Panc1 (cell line): Measurements from ENCODE around the gene SPOCK1. TPM values are rescaled to one million over a fixed set of nuclear protein-coding genes. Genes with fewer than 3 reads are reported as not detected.
"Not testable (repeated sequence)": the region's sequence is repeated elsewhere in the genome, so short reads cannot be mapped to it uniquely, and the experiment has no call there.

Experiments used
- ATAC-seq: fragments of 200-7000 bp; cut with Tn5 transposase; 2 replicates; pipeline ENCODE4 v1.9.1; 2020; ENCODE audit warnings: mild to moderate bottlenecking, moderate library complexity
- BruUV-seq: library from RNA; stranded (reverse); fragments of 400-500 nt; replicated peaks from 2 replicates; lab custom pipeline; 2021; lab: Mats Ljungman, UMichigan
- CTCF ChIA-PET: fragments of 300-600 bp; sonication (Branson Sonifier 250); formaldehyde crosslinking; loops from one replicate; lab custom pipeline; 2022; ENCODE audit warnings: antibody characterized with exemption; lab: Charles Lee
- POLR2A ChIA-PET: fragments of 300-600 bp; sonication (Branson Sonifier 250); formaldehyde crosslinking; loops from one replicate; lab custom pipeline; 2022; ENCODE audit warnings: antibody characterized with exemption; lab: Charles Lee
- DNase-seq: peaks from one replicate; pipeline ENCODE4 v3.0.0-alpha.2; 2010; ENCODE audit warnings: low read depth, low spot score
- H3K27ac ChIP-seq: 2 replicates; pipeline ENCODE4 v1.5.1; 2011; ENCODE audit warnings: mild to moderate bottlenecking, low read length, inconsistent platforms
- H3K27me3 ChIP-seq: fragments of 200-500 bp; sonication (Bioruptor generic); 2 replicates; pipeline ENCODE4 v1.6.0; 2014; ENCODE audit warnings: low read length, inconsistent platforms; ENCODE audit not compliant: control insufficient read depth, insufficient read depth
- H3K36me3 ChIP-seq: fragments of 200-500 bp; sonication (Bioruptor generic); 2 replicates; pipeline ENCODE4 v1.5.1; 2014; ENCODE audit warnings: inconsistent platforms, mild to moderate bottlenecking, low read length, moderate library complexity; ENCODE audit not compliant: control insufficient read depth, insufficient read depth
- H3K4me1 ChIP-seq: 2 replicates; pipeline ENCODE4 v1.5.1; 2011; ENCODE audit warnings: inconsistent platforms, mild to moderate bottlenecking, low read length, moderate library complexity; ENCODE audit not compliant: control insufficient read depth, insufficient read depth
- H3K4me3 ChIP-seq, 2 experiments: 2 replicates each; pipeline ENCODE4 v1.5.1; 2011 to 2012; ENCODE audit warnings: low read depth in 2 of 2, low read length in 2 of 2, mild to moderate bottlenecking in 2 of 2, inconsistent platforms in 1 of 2, moderate library complexity in 1 of 2
- H3K9me3 ChIP-seq: fragments of 200-500 bp; sonication (Bioruptor generic); 2 replicates; pipeline ENCODE4 v1.5.1; 2014; ENCODE audit warnings: low read depth, mild to moderate bottlenecking, inconsistent platforms, low read length, moderate library complexity; ENCODE audit not compliant: control insufficient read depth, insufficient read depth
- CTCF ChIP-seq: fragments of 450-650 bp; IDR thresholded peaks from 2 replicates; pipeline ENCODE4 v1.5.1; 2017; ENCODE audit warnings: mild to moderate bottlenecking
- POLR2AphosphoS5 ChIP-seq: IDR thresholded peaks from 2 replicates; pipeline ENCODE4 v1.6.1; 2012; ENCODE audit warnings: mild to moderate bottlenecking, low read depth, low read length, moderate library complexity
- REST ChIP-seq, 2 experiments: IDR thresholded peaks; 2 replicates each; pipeline ENCODE4 v1.6.1; 2011 to 2012; ENCODE audit warnings: low read depth in 2 of 2, control low read depth in 1 of 2, low read length in 1 of 2, mild to moderate bottlenecking in 1 of 2, moderate library complexity in 1 of 2; ENCODE audit not compliant: insufficient read depth in 1 of 2
- SIN3A ChIP-seq: IDR thresholded peaks from 2 replicates; pipeline ENCODE4 v1.6.1; 2012; ENCODE audit warnings: low read depth, mild to moderate bottlenecking, low read length, moderate library complexity, borderline replicate concordance; ENCODE audit not compliant: insufficient read depth
- TCF7L2 ChIP-seq: IDR thresholded peaks from 2 replicates; pipeline ENCODE4 v1.6.1; 2011; ENCODE audit warnings: mild to moderate bottlenecking, low read depth, low read length, inconsistent platforms
- in situ Hi-C: cut with HindIII; loops from 2 replicates; pipeline ENCODE4 v1.10.0; 2016; ENCODE audit warnings: low sequenced_read_pairs, low pct_unique_long_range_greater_than_20kb
- intact Hi-C: fragments of 100-400 bp; cut with micrococcal nuclease; formaldehyde crosslinking; loops from one replicate; pipeline ENCODE4 v1.10.0; 2022; ENCODE audit not compliant: unreplicated experiment
- total RNA-seq: library from RNA; stranded (reverse); gene quantifications from one replicate; pipeline ENCODE4 v1.2.1, GENCODE V29; 2021; ENCODE audit not compliant: unreplicated experiment

Gene SPOCK1
- total RNA-seq, 1 experiment from 2014 or later, result 15.6 TPM

GRCh38 chr5:137501226-137501625, 2.1 kb upstream of the SPOCK1 start:
- no peaks in the 10 kb centered on the region; the same call in 1 of the 2 replicates for H3K27me3 ChIP-seq
- intact Hi-C loops, result no loop called here
- no peaks in the 10 kb centered on the region for H3K36me3 ChIP-seq
- BruUV-seq, result no TSS peak
- no peaks in the 10 kb centered on the region for H3K4me1 ChIP-seq
- no peak for DNase-seq
- no peak overlapping the region for H3K27ac ChIP-seq
- ChIA-PET POLR2A (no interaction called here), CTCF (no interaction called here)
- in situ Hi-C loops, result no loop called here
- TF ChIP-seq REST (IDR thresholded peaks at IDR 0.05; ENCODE audit: insufficient read depth in 1 of 2, low read depth in 2 of 2, low read length in 1 of 2), result no peak
- TF ChIP-seq TCF7L2, result no peak
- TF ChIP-seq CTCF, result no peak
- TF ChIP-seq SIN3A, result no peak
- H3K9me3 ChIP-seq, result no peaks in the 10 kb centered on the region
- no peak for ATAC-seq
- H3K4me3 ChIP-seq, result no peak overlapping the region

- Histone ChIP-seq H3K4me1 (no peaks in the 10 kb centered on the region), H3K27me3 (no peaks in the 10 kb centered on the region; the same call in 1 of the 2 replicates), H3K9me3 (no peaks in the 10 kb centered on the region), H3K4me3 (no peak overlapping the region), H3K36me3 (no peaks in the 10 kb centered on the region), H3K27ac (no peak overlapping the region)
- ChIA-PET POLR2A (no interaction called here), CTCF (no interaction called here)
- DNase-seq, result no peak
- intact Hi-C loops (no loop called here), in situ Hi-C loops (no loop called here)
- no peak for ATAC-seq
- TF ChIP-seq REST (IDR thresholded peaks at IDR 0.05; ENCODE audit: insufficient read depth in 1 of 2, low read depth in 2 of 2, low read length in 1 of 2) (no peak), POLR2AphosphoS5 (no peak), SIN3A (no peak), CTCF (no peak), TCF7L2 (no peak)
- no TSS peak for BruUV-seq
These were observed 1.6 kb upstream of the SPOCK1 start for GRCh38 chr5:137500615-137501225.

GRCh38 chr5:137499506-137499847, 351 bp upstream of the SPOCK1 start:
- H3K27ac ChIP-seq, in situ Hi-C loops, H3K9me3 ChIP-seq, DNase-seq, BruUV-seq, H3K36me3 ChIP-seq, H3K27me3 ChIP-seq, H3K4me1 ChIP-seq, CTCF ChIA-PET, H3K4me3 ChIP-seq, ATAC-seq, POLR2A ChIA-PET: not testable (repeated sequence)
- intact Hi-C loops, result loop anchor here (2.0 to 5.0 kb wide), 3 partner anchors 157 to 697 kb away; no protein-coding TSS in a partner anchor
